HepG2 (cell line): ENCODE data around the gene TMEM266. TPM values are rescaled to one million over a fixed set of nuclear protein-coding genes. Genes with fewer than 3 reads are reported as not detected.

ENCODE experiments used
- ERF ChIP-seq: IDR thresholded peaks from 2 replicates; pipeline ENCODE4 v1.6.1; 2018; ENCODE audit warnings: missing biosample characterization, missing genetic modification reagents
- GTF2F1 ChIP-seq: fragments of 150-350 bp; IDR thresholded peaks from 2 replicates; pipeline ENCODE4 v1.6.1; 2014; ENCODE audit warnings: low read length
- IKZF4 ChIP-seq: sonication (generic); formaldehyde crosslinking; IDR thresholded peaks from 2 replicates; pipeline ENCODE4 v1.5.1; 2020; ENCODE audit warnings: borderline replicate concordance, mild to moderate bottlenecking, low read depth, missing genetic modification reagents; ENCODE audit errors: not compliant biosample characterization
- JUND ChIP-seq: sonication (generic); formaldehyde crosslinking; IDR thresholded peaks from 2 replicates; pipeline ENCODE4 v1.8.0; 2022; ENCODE audit warnings: mild to moderate bottlenecking, missing genetic modification reagents
- RNF2 ChIP-seq: fragments of 450-650 bp; conservative IDR thresholded peaks from 2 replicates; pipeline ENCODE4 v1.6.1; 2016; ENCODE audit warnings: low read depth
- ZNF446 ChIP-seq: sonication (generic); formaldehyde crosslinking; IDR thresholded peaks from 2 replicates; pipeline ENCODE4 v1.5.0; 2020; ENCODE audit warnings: mild to moderate bottlenecking, missing genetic modification reagents
- ZNF652 ChIP-seq: IDR thresholded peaks from 2 replicates; pipeline ENCODE4 v1.6.1; 2016; ENCODE audit warnings: low read depth, borderline replicate concordance
- polyA plus RNA-seq, 8 experiments: library from polyadenylated mRNA; depleted of rRNA in 3 of 8; stranded (reverse) in 7 of 8; unstranded in 1 of 8; fragments of >200 nt; fragmentation: Illumina TruSeq in 4 of 8; extraction: Trizol in 4 of 8; gene quantifications; 2 replicates each; pipeline versions ENCODE4 v1.2.1 to v1.2.3, GENCODE V29; 2011 to 2016; ENCODE audit warnings: low read depth in 4 of 8, missing spikeins in 1 of 8, mixed read lengths in 1 of 8; ENCODE audit not compliant: insufficient read depth in 1 of 8
- total RNA-seq, 5 experiments: library from RNA; depleted of rRNA; stranded (reverse); fragments of >200 nt; fragmentation: Illumina TruSeq; extraction: Trizol; gene quantifications; 2 replicates each; pipeline ENCODE4 v1.2.3, GENCODE V29; 2016; ENCODE audit warnings: low read depth in 1 of 5
- TF ChIP-seq, protein P1 (sequence below): sonication (generic); formaldehyde crosslinking; IDR thresholded peaks from 2 replicates; pipeline ENCODE4 v1.4.0; 2020; ENCODE audit warnings: mild to moderate bottlenecking, low read depth, missing genetic modification reagents
- TF ChIP-seq, protein P2 (sequence below): sonication (generic); formaldehyde crosslinking; IDR thresholded peaks from 2 replicates; pipeline ENCODE4 v1.4.0; 2020; ENCODE audit warnings: missing genetic modification reagents
- TF ChIP-seq, protein P3 (sequence below): sonication (generic); formaldehyde crosslinking; IDR thresholded peaks from 2 replicates; pipeline ENCODE4 v1.9.0; 2021; ENCODE audit warnings: mild to moderate bottlenecking, missing genetic modification reagents
- TF ChIP-seq, protein P4 (sequence below): sonication (generic); formaldehyde crosslinking; IDR thresholded peaks from 2 replicates; pipeline ENCODE4 v1.5.1; 2020; ENCODE audit warnings: mild to moderate bottlenecking, missing genetic modification reagents, borderline replicate concordance

TMEM266 gene
- total and polyA plus RNA-seq, 2 of the 13 experiments (the other 11 are each of a cell fraction or from before 2014, with no cell fraction given), result 0.04 TPM; not detected in 1

DNA sequence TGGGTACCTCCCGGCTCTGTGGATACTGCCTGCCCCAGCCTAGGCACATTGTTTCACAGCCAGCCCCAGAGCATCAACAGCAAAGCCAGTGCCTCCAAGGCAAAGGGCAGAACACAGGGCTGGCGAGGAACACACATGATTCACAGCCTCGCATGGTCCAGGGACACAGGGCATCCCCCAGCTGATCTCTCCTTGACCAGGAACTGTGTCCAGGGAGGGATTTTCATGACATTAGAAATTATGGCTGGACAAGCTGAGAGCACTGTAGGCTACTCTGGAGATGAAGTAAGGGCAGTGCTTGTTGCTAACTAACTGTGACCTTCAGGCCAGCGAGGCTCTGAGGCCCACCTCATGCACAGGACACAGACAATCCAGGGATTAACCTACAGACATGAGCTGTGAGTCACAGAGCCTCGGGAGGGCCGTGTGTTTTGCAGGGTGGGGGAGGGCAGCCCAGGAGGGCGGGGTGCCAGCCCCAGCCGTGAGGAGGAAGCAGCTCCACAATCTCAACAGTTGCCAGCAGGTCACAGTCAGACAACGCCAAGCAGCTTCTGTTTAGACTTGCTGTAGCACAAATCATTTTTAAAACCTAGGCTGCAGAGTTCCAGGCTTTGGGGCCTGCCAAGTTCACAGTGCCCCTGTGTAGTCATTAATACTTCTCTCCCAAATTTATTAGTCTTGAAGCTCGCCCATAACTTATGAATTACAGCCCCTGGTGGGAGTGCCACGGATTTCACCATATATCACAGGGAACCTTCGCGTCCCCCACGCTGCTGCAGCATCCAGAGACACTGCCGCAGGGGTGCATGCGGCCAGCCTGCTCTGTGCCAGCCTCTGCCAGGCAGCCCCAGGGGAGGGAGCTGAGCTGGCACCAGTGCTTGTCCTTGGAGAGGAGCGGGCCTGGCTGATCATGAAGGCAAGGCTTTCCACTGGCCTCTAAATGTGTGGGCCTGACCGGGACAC lies 136.8 kb downstream of the TMEM266 start (continued):
- TF ChIP-seq JUND (CRISPR knock-in tag) (peak; percentile 69), IKZF4 (CRISPR knock-in tag) (no peak), GTF2F1 (no peak), ERF (CRISPR knock-in tag) (peak; percentile 88), ZNF446 (CRISPR knock-in tag) (no peak), RNF2 (peak; percentile 43; the same call in 1 of the 2 replicates), ZNF652 (no peak)
- TF ChIP-seq, protein P1, sequence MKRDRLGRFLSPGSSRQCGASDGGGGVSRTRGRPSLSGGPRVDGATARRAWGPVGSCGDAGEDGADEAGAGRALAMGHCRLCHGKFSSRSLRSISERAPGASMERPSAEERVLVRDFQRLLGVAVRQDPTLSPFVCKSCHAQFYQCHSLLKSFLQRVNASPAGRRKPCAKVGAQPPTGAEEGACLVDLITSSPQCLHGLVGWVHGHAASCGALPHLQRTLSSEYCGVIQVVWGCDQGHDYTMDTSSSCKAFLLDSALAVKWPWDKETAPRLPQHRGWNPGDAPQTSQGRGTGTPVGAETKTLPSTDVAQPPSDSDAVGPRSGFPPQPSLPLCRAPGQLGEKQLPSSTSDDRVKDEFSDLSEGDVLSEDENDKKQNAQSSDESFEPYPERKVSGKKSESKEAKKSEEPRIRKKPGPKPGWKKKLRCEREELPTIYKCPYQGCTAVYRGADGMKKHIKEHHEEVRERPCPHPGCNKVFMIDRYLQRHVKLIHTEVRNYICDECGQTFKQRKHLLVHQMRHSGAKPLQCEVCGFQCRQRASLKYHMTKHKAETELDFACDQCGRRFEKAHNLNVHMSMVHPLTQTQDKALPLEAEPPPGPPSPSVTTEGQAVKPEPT (CRISPR knock-in tag), result no peak
- TF ChIP-seq, protein P2, sequence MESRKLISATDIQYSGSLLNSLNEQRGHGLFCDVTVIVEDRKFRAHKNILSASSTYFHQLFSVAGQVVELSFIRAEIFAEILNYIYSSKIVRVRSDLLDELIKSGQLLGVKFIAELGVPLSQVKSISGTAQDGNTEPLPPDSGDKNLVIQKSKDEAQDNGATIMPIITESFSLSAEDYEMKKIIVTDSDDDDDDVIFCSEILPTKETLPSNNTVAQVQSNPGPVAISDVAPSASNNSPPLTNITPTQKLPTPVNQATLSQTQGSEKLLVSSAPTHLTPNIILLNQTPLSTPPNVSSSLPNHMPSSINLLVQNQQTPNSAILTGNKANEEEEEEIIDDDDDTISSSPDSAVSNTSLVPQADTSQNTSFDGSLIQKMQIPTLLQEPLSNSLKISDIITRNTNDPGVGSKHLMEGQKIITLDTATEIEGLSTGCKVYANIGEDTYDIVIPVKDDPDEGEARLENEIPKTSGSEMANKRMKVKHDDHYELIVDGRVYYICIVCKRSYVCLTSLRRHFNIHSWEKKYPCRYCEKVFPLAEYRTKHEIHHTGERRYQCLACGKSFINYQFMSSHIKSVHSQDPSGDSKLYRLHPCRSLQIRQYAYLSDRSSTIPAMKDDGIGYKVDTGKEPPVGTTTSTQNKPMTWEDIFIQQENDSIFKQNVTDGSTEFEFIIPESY (CRISPR knock-in tag), result peak; percentile 6; the same call in 1 of the 2 replicates
- TF ChIP-seq, protein P3, sequence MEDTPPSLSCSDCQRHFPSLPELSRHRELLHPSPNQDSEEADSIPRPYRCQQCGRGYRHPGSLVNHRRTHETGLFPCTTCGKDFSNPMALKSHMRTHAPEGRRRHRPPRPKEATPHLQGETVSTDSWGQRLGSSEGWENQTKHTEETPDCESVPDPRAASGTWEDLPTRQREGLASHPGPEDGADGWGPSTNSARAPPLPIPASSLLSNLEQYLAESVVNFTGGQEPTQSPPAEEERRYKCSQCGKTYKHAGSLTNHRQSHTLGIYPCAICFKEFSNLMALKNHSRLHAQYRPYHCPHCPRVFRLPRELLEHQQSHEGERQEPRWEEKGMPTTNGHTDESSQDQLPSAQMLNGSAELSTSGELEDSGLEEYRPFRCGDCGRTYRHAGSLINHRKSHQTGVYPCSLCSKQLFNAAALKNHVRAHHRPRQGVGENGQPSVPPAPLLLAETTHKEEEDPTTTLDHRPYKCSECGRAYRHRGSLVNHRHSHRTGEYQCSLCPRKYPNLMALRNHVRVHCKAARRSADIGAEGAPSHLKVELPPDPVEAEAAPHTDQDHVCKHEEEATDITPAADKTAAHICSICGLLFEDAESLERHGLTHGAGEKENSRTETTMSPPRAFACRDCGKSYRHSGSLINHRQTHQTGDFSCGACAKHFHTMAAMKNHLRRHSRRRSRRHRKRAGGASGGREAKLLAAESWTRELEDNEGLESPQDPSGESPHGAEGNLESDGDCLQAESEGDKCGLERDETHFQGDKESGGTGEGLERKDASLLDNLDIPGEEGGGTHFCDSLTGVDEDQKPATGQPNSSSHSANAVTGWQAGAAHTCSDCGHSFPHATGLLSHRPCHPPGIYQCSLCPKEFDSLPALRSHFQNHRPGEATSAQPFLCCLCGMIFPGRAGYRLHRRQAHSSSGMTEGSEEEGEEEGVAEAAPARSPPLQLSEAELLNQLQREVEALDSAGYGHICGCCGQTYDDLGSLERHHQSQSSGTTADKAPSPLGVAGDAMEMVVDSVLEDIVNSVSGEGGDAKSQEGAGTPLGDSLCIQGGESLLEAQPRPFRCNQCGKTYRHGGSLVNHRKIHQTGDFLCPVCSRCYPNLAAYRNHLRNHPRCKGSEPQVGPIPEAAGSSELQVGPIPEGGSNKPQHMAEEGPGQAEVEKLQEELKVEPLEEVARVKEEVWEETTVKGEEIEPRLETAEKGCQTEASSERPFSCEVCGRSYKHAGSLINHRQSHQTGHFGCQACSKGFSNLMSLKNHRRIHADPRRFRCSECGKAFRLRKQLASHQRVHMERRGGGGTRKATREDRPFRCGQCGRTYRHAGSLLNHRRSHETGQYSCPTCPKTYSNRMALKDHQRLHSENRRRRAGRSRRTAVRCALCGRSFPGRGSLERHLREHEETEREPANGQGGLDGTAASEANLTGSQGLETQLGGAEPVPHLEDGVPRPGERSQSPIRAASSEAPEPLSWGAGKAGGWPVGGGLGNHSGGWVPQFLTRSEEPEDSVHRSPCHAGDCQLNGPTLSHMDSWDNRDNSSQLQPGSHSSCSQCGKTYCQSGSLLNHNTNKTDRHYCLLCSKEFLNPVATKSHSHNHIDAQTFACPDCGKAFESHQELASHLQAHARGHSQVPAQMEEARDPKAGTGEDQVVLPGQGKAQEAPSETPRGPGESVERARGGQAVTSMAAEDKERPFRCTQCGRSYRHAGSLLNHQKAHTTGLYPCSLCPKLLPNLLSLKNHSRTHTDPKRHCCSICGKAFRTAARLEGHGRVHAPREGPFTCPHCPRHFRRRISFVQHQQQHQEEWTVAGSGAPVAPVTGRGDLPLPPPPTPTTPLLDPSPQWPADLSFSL (CRISPR knock-in tag), result no peak
- TF ChIP-seq, protein P4, sequence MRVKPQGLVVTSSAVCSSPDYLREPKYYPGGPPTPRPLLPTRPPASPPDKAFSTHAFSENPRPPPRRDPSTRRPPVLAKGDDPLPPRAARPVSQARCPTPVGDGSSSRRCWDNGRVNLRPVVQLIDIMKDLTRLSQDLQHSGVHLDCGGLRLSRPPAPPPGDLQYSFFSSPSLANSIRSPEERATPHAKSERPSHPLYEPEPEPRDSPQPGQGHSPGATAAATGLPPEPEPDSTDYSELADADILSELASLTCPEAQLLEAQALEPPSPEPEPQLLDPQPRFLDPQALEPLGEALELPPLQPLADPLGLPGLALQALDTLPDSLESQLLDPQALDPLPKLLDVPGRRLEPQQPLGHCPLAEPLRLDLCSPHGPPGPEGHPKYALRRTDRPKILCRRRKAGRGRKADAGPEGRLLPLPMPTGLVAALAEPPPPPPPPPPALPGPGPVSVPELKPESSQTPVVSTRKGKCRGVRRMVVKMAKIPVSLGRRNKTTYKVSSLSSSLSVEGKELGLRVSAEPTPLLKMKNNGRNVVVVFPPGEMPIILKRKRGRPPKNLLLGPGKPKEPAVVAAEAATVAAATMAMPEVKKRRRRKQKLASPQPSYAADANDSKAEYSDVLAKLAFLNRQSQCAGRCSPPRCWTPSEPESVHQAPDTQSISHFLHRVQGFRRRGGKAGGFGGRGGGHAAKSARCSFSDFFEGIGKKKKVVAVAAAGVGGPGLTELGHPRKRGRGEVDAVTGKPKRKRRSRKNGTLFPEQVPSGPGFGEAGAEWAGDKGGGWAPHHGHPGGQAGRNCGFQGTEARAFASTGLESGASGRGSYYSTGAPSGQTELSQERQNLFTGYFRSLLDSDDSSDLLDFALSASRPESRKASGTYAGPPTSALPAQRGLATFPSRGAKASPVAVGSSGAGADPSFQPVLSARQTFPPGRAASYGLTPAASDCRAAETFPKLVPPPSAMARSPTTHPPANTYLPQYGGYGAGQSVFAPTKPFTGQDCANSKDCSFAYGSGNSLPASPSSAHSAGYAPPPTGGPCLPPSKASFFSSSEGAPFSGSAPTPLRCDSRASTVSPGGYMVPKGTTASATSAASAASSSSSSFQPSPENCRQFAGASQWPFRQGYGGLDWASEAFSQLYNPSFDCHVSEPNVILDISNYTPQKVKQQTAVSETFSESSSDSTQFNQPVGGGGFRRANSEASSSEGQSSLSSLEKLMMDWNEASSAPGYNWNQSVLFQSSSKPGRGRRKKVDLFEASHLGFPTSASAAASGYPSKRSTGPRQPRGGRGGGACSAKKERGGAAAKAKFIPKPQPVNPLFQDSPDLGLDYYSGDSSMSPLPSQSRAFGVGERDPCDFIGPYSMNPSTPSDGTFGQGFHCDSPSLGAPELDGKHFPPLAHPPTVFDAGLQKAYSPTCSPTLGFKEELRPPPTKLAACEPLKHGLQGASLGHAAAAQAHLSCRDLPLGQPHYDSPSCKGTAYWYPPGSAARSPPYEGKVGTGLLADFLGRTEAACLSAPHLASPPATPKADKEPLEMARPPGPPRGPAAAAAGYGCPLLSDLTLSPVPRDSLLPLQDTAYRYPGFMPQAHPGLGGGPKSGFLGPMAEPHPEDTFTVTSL (CRISPR knock-in tag), result no peak
